ENCODE measurements around the gene SLC6A6. TPM values are rescaled to one million over a fixed set of nuclear protein-coding genes. Genes with fewer than 3 reads are reported as not detected.

SLC6A6 gene
- total and polyA plus RNA-seq, 10 donors = 3.4 to 150 (median 104) TPM

- Histone ChIP-seq H3K27me3 (replicated peaks in 1 of 7) (peaks cover 0 to 18% (median 0%) of the 10 kb centered on the region in 7 donors), H3K4me3 (no peak overlapping the region), H3K9me3 (no peaks in the 10 kb centered on the region), H3K36me3 (no peaks in the 10 kb centered on the region), H3K4me1 (peaks cover 0 to 29% (median 0%) of the 10 kb centered on the region in 6 donors), H3K27ac (peak overlapping the region in 2 of 8 donors; percentile 11 to 47)
- intact Hi-C loops (cut with DNase I; ENCODE audit: low total_unique reads) = no loop called here
- TF ChIP-seq POLR2AphosphoS5 (IDR thresholded peaks at IDR 0.05) (peak in 2 of 3 donors; percentile 18 to 30), POLR2A (IDR thresholded peaks at IDR 0.05) (no peak), CTCF (IDR thresholded peaks at IDR 0.05 in 8 of 11, conservative IDR thresholded peaks at IDR 0.05 in 3 of 11) (no peak)
- peak; percentile 73 for DNase-seq
- 59 to 77% (median 75%) methylated on average over 20 of the region's 20 CpGs for WGBS, 5 donors
Measured at GRCh38 chr3:14532691-14533456, 130.5 kb downstream of the SLC6A6 start.

GRCh38 chr3:14533457-14533958 lies 131.1 kb downstream of the SLC6A6 start:
- H3K27ac ChIP-seq = no peak overlapping the region
- peaks cover 0 to 18% (median 0%) of the 10 kb centered on the region in 7 donors for H3K27me3 ChIP-seq (replicated peaks in 1 of 7)
- H3K36me3 ChIP-seq = no peaks in the 10 kb centered on the region
- no peaks in the 10 kb centered on the region for H3K9me3 ChIP-seq
- H3K4me3 ChIP-seq = no peak overlapping the region
- WGBS, 5 donors = 85 to 94% (median 89%) methylated on average over 14 of the region's 14 CpGs
- TF ChIP-seq POLR2AphosphoS5 (IDR thresholded peaks at IDR 0.05) (no peak), POLR2A (IDR thresholded peaks at IDR 0.05) (no peak), CTCF (IDR thresholded peaks at IDR 0.05 in 8 of 11, conservative IDR thresholded peaks at IDR 0.05 in 3 of 11) (no peak)
- DNase-seq = peak; percentile 44
- peaks cover 0 to 29% (median 0%) of the 10 kb centered on the region in 6 donors for H3K4me1 ChIP-seq
- intact Hi-C loops (cut with DNase I; ENCODE audit: low total_unique reads) = no loop called here

- Histone ChIP-seq H3K27me3 (replicated peaks in 1 of 7) (peaks cover 0 to 18% (median 0%) of the 10 kb centered on the region in 7 donors), H3K9me3 (no peaks in the 10 kb centered on the region), H3K4me1 (peaks cover 0 to 29% (median 0%) of the 10 kb centered on the region in 6 donors), H3K36me3 (no peaks in the 10 kb centered on the region), H3K4me3 (peak overlapping the region in 1 of 8 donors; percentile 5), H3K27ac (peak overlapping the region in 4 of 8 donors; percentile 33 to 53 (median 41))
- no peak for TF ChIP-seq POLR2A (IDR thresholded peaks at IDR 0.05)
- no peak for TF ChIP-seq CTCF (IDR thresholded peaks at IDR 0.05 in 8 of 11, conservative IDR thresholded peaks at IDR 0.05 in 3 of 11)
- no peak for TF ChIP-seq POLR2AphosphoS5 (IDR thresholded peaks at IDR 0.05)
- 31 to 44% (median 36%) methylated on average over 16 to 20 of the region's 20 CpGs for WGBS, 5 donors
- intact Hi-C loops (cut with DNase I; ENCODE audit: low total_unique reads) = no loop called here
- DNase-seq = peak; percentile 62
Measured at GRCh38 chr3:14534516-14535191, 132.2 kb downstream of the SLC6A6 start.

GRCh38 chr3:14535616-14536015 lies 133.2 kb downstream of the SLC6A6 start:
- peaks cover 0 to 29% (median 0%) of the 10 kb centered on the region in 6 donors for H3K4me1 ChIP-seq
- H3K27me3 ChIP-seq (replicated peaks in 1 of 7) = peaks cover 0 to 18% (median 0%) of the 10 kb centered on the region in 7 donors
- TF ChIP-seq CTCF (IDR thresholded peaks at IDR 0.05 in 8 of 11, conservative IDR thresholded peaks at IDR 0.05 in 3 of 11) = no peak
- no peak for TF ChIP-seq POLR2A (IDR thresholded peaks at IDR 0.05)
- no peak for TF ChIP-seq POLR2AphosphoS5 (IDR thresholded peaks at IDR 0.05)
- H3K4me3 ChIP-seq = no peak overlapping the region
- DNase-seq = peak; percentile 56
- no peak overlapping the region for H3K27ac ChIP-seq
- H3K9me3 ChIP-seq = no peaks in the 10 kb centered on the region
- intact Hi-C loops (cut with DNase I; ENCODE audit: low total_unique reads) = no loop called here
- WGBS, 5 donors = 71 to 82% (median 79%) methylated on average over 4 to 6 of the region's 6 CpGs
- H3K36me3 ChIP-seq = no peaks in the 10 kb centered on the region

Data from spleen (tissue), 11 donors.